Sigmoid colon (tissue), 4 donors: ENCODE data around the gene IRF7.

Experiments
- CTCF ChIP-seq, 4 experiments: fragments of 450-650 bp in 3 of 4; fragments of 200-600 bp in 1 of 4; IDR thresholded peaks; one replicate each; pipeline ENCODE4 v1.5.1; 2016 to 2019; ENCODE audit warnings: antibody characterized with exemption in 4 of 4, mild to moderate bottlenecking in 3 of 4, moderate library complexity in 2 of 4
- POLR2A ChIP-seq, 2 donors: fragments of 450-650 bp; IDR thresholded peaks; one replicate each; pipeline ENCODE4 v1.6.1; 2016; ENCODE audit warnings: antibody characterized with exemption in 2 of 2, mild to moderate bottlenecking in 2 of 2, moderate library complexity in 2 of 2
- POLR2AphosphoS5 ChIP-seq, 4 donors: sonication (generic); formaldehyde crosslinking; IDR thresholded peaks; one replicate each; pipeline ENCODE4 v1.6.1; 2017; ENCODE audit warnings: antibody characterized with exemption in 4 of 4

- TF ChIP-seq POLR2A (IDR thresholded peaks at IDR 0.05) (no peak), CTCF (IDR thresholded peaks at IDR 0.05) (no peak), POLR2AphosphoS5 (IDR thresholded peaks at IDR 0.05) (no peak)
Measured at GRCh38 chr11:595400-595799, 20.4 kb downstream of the IRF7 start.
